Kidney glomerular epithelial cell (primary cell): Measurements from ENCODE around the gene CD14.
"Not testable (repeated sequence)": the region's sequence is repeated elsewhere in the genome, so short reads cannot be mapped to it uniquely, and the experiment has no call there.

Source experiments
- DNase-seq: peaks from one replicate; lab custom pipeline; 2025; lab: John Stamatoyannopoulos, UW

The CD14 gene

GRCh38 chr5:140633021-140633471 lies at the start of gene CD14:
CD14 (minus strand) TSS chr5:140633175; CDS start chr5:140633071, 104 bp downstream.
- no peak for DNase-seq

GRCh38 chr5:140678993-140679392 lies 46.0 kb upstream of the CD14 start:
- no peak for DNase-seq

DNA sequence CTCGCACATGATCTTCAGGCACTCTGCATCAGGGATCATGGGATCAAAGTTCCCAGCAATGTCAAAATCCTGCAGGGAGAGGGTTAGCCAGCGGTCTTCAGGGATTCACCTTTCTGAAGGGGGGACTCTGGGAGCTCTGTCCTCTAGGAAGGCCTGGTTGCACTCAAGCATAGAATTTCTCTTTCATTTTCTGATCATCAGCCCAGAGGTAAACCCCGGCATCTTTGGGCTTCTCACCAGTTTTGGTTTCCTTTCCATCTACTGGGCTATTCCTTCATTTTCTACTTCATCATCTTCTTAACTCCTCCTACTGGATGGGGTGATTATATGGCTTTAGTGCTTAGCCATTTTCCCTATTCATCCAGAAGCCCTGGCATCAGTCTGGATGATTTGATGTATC lies 45.0 kb upstream of the CD14 start:
- DNase-seq: no peak

GRCh38 chr5:140674629-140675028 lies 41.7 kb upstream of the CD14 start:
- no peak for DNase-seq

GRCh38 chr5:140674211-140674610 lies 41.2 kb upstream of the CD14 start:
- DNase-seq: no peak

GRCh38 chr5:140673187-140673976 lies 40.4 kb upstream of the CD14 start, which contains the start of gene DND1:
DND1 (minus strand) TSS chr5:140673576; CDS start chr5:140673542, 34 bp downstream.
- no peak for DNase-seq

- no peak for DNase-seq
Observed at GRCh38 chr5:140672455-140673186, 39.6 kb upstream of the CD14 start.

DNA sequence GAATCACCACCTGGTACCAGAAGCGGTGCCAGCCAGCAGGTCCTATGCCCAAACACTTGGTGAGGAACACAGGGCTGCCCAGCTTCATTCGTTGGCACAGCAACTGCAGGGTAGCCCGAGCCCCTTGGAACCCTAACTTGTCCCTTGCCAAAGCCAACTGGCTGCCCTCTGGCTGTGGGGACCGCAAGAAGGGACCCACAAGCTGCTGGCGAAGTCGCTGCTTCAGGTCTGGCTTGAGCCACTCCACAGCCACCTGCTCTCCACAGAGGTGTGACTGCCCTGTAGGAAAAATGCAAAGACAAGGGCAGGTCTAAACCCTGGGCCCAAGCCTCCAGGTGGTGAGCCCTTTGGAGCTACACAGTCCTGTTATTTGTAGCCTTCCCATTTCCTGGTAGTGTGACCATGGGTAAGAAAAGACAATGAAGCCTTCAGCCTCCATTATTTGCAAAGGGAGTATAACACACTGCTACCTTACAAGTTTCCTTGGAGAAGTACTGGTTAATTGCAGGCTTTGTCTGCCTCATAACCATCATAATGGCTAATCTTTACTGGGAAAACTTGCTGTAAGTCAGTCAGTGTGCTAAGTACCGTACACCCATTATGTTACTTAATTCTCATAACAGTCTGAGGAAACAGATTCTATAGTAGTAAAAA lies 38.6 kb upstream of the CD14 start:
- no peak for DNase-seq

DNA sequence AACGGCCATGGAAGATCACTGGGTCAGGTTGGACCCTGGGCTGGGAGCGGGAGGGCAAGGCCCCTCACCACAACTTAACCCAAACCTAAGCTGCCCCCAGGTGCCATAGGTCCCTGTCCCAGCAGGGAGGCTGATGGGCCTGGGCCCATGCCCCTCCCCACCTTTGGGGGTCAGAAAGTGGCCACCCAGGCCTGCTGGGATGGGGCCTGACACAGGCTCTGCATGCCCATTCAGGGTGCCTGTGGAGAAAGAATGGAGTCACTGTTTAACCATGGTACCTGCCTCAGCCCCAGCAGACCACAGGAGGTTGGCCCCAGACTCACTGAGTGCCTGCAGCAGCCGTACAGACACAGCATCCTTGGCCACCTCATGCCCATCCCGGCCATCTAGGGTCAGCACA lies 38.1 kb upstream of the CD14 start:
- not testable (repeated sequence) for DNase-seq

DNA sequence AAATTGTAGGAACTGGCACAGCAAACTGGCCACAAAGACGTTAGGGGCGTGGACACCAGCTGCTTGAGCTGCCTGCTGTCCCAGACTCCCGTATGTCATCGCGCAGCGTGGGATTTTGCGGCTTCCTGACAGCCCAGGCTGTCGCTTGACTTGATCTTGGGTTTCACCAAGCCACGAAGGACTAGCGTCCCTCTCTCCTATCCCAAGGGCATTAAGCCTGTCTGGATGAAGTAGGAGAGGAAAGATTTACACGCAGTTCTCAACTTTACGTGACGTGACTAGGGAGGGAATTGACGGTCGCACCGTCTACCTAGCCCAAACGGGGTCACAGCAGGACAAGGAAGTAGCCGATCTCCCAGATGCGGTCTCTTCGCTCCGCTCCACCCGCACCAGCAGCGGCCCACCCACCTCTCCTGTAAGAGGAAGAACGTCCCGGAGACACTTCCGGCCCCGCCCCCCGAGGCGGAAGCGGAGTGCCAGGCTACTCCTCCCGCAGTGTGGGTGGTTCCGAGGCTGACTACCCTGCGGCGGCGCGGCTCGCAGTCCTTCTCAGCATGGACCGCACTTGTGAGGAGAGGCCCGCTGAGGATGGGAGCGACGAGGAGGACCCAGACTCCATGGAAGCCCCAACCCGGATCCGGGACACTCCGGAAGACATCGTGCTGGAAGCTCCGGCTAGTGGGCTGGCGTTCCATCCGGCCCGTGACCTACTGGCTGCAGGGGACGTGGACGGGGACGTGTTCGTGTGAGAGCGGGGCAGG lies 31.6 kb upstream of the CD14 start, which contains the start of gene WDR55:
WDR55 (plus strand) TSS at position 546 of the 761 bp plus-strand sequence; CDS start at position 555, 9 bp downstream.
- DNase-seq: peak; percentile 90

- no peak for DNase-seq
Observed at GRCh38 chr5:140664030-140664358, 31.0 kb upstream of the CD14 start.

GRCh38 chr5:140660371-140660770 lies 27.4 kb upstream of the CD14 start:
- not testable (repeated sequence) for DNase-seq

- DNase-seq: no peak
Observed at GRCh38 chr5:140658870-140659269, 25.9 kb upstream of the CD14 start.

GRCh38 chr5:140647042-140647419 lies 14.1 kb upstream of the CD14 start:
- no peak for DNase-seq

GRCh38 chr5:140642718-140643117 lies 9.7 kb upstream of the CD14 start:
- DNase-seq: no peak

- no peak for DNase-seq
Observed at GRCh38 chr5:140641716-140642115, 8.7 kb upstream of the CD14 start.

- peak; percentile 85 for DNase-seq
Observed at GRCh38 chr5:140639148-140639981, 6.4 kb upstream of the CD14 start, which contains the start of gene TMCO6. TMCO6 (plus strand) TSS chr5:140639451; CDS start chr5:140639528, 77 bp downstream.

DNA sequence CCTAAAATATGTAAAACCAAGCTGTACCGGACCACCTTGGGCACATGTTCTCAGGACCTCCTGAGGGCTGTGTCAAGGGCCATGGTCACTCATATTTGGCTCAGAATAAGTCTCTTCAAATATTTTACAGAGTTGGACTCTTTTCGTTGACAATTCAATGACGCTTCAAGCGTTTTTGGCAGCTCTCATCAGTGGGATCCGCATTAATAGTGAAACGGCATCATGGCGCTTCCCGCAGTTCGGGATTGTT lies 5.8 kb upstream of the CD14 start:
- DNase-seq: not testable (repeated sequence)

GRCh38 chr5:140637371-140638100 lies 4.6 kb upstream of the CD14 start:
- no peak for DNase-seq
